Smooth muscle cell (in vitro differentiated cells): Measurements from ENCODE around the gene JADE2. TPM values are rescaled to one million over a fixed set of nuclear protein-coding genes. Genes with fewer than 3 reads are reported as not detected.

Experiments used
- DNase-seq: peaks from one replicate; lab custom pipeline; 2025; ENCODE audit not compliant: unreplicated experiment; lab: John Stamatoyannopoulos, UW
- H2AFZ ChIP-seq: fragments of 200-600 bp; sonication (generic); 2 replicates; pipeline ENCODE4 v1.6.0; 2016; ENCODE audit warnings: antibody characterized with exemption, low read depth, mild to moderate bottlenecking
- H3F3A ChIP-seq: fragments of 200-600 bp; sonication (generic); 2 replicates; pipeline ENCODE4 v1.6.0; 2017; ENCODE audit warnings: antibody characterized with exemption, low read depth
- H3K27ac ChIP-seq: fragments of 200-600 bp; sonication (generic); 2 replicates; pipeline ENCODE4 v1.5.1; 2016; ENCODE audit warnings: low read depth, mild to moderate bottlenecking
- H3K27me3 ChIP-seq: fragments of 200-600 bp; sonication (generic); 2 replicates; pipeline ENCODE4 v1.6.1; 2016; ENCODE audit warnings: low read depth, mild to moderate bottlenecking
- H3K36me3 ChIP-seq: fragments of 200-600 bp; sonication (generic); 2 replicates; pipeline ENCODE4 v1.5.1; 2016; ENCODE audit warnings: low read depth
- H3K4me1 ChIP-seq: fragments of 200-600 bp; sonication (generic); 2 replicates; pipeline ENCODE4 v1.5.1; 2016; ENCODE audit warnings: low read depth
- H3K4me2 ChIP-seq: fragments of 200-600 bp; sonication (generic); 2 replicates; pipeline ENCODE4 v1.6.0; 2016; ENCODE audit warnings: mild to moderate bottlenecking
- H3K4me3 ChIP-seq: fragments of 200-600 bp; sonication (generic); 2 replicates; pipeline ENCODE4 v1.5.1; 2016; ENCODE audit warnings: mild to moderate bottlenecking
- H3K79me2 ChIP-seq: fragments of 200-600 bp; sonication (generic); 2 replicates; pipeline ENCODE4 v1.6.0; 2016; ENCODE audit warnings: low read depth, mild to moderate bottlenecking
- H3K9ac ChIP-seq: fragments of 200-600 bp; sonication (generic); 2 replicates; pipeline ENCODE4 v1.6.0; 2016; ENCODE audit warnings: low read depth
- H3K9me3 ChIP-seq: fragments of 200-600 bp; sonication (generic); replicated peaks from 2 replicates; pipeline ENCODE4 v1.5.1; 2016; ENCODE audit warnings: low read depth
- H4K20me1 ChIP-seq: fragments of 200-600 bp; sonication (generic); 2 replicates; pipeline ENCODE4 v1.6.0; 2016; ENCODE audit warnings: low read depth
- CTCF ChIP-seq: fragments of 200-600 bp; sonication (generic); IDR thresholded peaks from 2 replicates; pipeline ENCODE4 v1.5.1; 2017; ENCODE audit warnings: borderline replicate concordance, mild to moderate bottlenecking, antibody characterized with exemption; ENCODE audit not compliant: insufficient read depth, poor library complexity, severe bottlenecking
- WGBS: methylation state at CpG from one replicate; pipeline ENCODE4 v1.1.7; 2016; ENCODE audit warnings: low lambda C conversion rate; 5-methylcytosine and 5-hydroxymethylcytosine counted together
- polyA plus RNA-seq: library from polyadenylated mRNA; unstranded; fragments of >200 nt; fragmentation: Nextera tagmentation; extraction: Ambion mirVana; gene quantifications from 2 replicates; pipeline ENCODE4 v1.2.1, GENCODE V29; 2016
- total RNA-seq: library from RNA; depleted of rRNA; stranded (reverse); fragments of >200 nt; gene quantifications from 2 replicates; pipeline ENCODE4 v1.2.3, GENCODE V29; 2014

JADE2 gene
- total and polyA plus RNA-seq, 2 experiments from 2014 or later: 4.3 to 18.0 TPM

GRCh38 chr5:134547999-134548658 is 22.7 kb downstream of the JADE2 start:
- H4K20me1 ChIP-seq: peaks cover 12% of the 10 kb centered on the region
- no peak for TF ChIP-seq CTCF
- no peaks in the 10 kb centered on the region for H3K9me3 ChIP-seq
- H3K4me2 ChIP-seq: no peak overlapping the region
- no peaks in the 10 kb centered on the region for H3F3A ChIP-seq
- H3K4me3 ChIP-seq: no peak overlapping the region
- 94% methylated on average over 13 of the region's 13 CpGs for WGBS
- no peaks in the 10 kb centered on the region for H3K27me3 ChIP-seq
- H2AFZ ChIP-seq: no peak overlapping the region
- H3K27ac ChIP-seq: no peak overlapping the region
- no peaks in the 10 kb centered on the region for H3K36me3 ChIP-seq
- H3K79me2 ChIP-seq: no peaks in the 10 kb centered on the region
- no peak for DNase-seq
- no peaks in the 10 kb centered on the region for H3K4me1 ChIP-seq
- no peak overlapping the region for H3K9ac ChIP-seq

- Histone ChIP-seq H3K36me3 (no peaks in the 10 kb centered on the region), H3K27ac (no peak overlapping the region), H3K9ac (no peak overlapping the region), H4K20me1 (peaks cover 3% of the 10 kb centered on the region), H3K79me2 (no peaks in the 10 kb centered on the region), H3F3A (no peaks in the 10 kb centered on the region), H2AFZ (no peak overlapping the region), H3K27me3 (no peaks in the 10 kb centered on the region), H3K4me1 (no peaks in the 10 kb centered on the region), H3K4me2 (no peak overlapping the region), H3K4me3 (no peak overlapping the region), H3K9me3 (no peaks in the 10 kb centered on the region)
- TF ChIP-seq CTCF: no peak
- DNase-seq: no peak
- 93% methylated on average over 3 of the region's 3 CpGs for WGBS
Measured at GRCh38 chr5:134549714-134550113, 24.2 kb downstream of the JADE2 start.

- Histone ChIP-seq H3K9ac (no peak overlapping the region), H3K27ac (no peak overlapping the region)
- DNase-seq: no peak
Measured at GRCh38 chr5:134550271-134551214, 25.1 kb downstream of the JADE2 start.

More at GRCh38 chr5:134550271-134551214, 25.1 kb downstream of the JADE2 start:
- Histone ChIP-seq H3K4me2 (no peak overlapping the region), H3K4me1 (no peaks in the 10 kb centered on the region), H4K20me1 (peaks cover 3% of the 10 kb centered on the region), H3K4me3 (no peak overlapping the region), H3K36me3 (no peaks in the 10 kb centered on the region), H2AFZ (no peak overlapping the region), H3F3A (peaks cover 7% of the 10 kb centered on the region), H3K79me2 (no peaks in the 10 kb centered on the region), H3K27me3 (no peaks in the 10 kb centered on the region), H3K9me3 (no peaks in the 10 kb centered on the region)
- TF ChIP-seq CTCF: no peak
- 91% methylated on average over 13 of the region's 13 CpGs for WGBS
